GM12873 (cell line): Measurements from ENCODE around the gene LMOD1.

Experiments
- TF ChIP-seq, protein P1 (sequence below): IDR thresholded peaks from 2 replicates; pipeline ENCODE4 v1.5.1; 2012; ENCODE audit warnings: low read depth, mild to moderate bottlenecking, moderate library complexity, low read length, control low read depth; ENCODE audit not compliant: insufficient read depth; ENCODE audit errors: missing control alignments

The LMOD1 gene

DNA sequence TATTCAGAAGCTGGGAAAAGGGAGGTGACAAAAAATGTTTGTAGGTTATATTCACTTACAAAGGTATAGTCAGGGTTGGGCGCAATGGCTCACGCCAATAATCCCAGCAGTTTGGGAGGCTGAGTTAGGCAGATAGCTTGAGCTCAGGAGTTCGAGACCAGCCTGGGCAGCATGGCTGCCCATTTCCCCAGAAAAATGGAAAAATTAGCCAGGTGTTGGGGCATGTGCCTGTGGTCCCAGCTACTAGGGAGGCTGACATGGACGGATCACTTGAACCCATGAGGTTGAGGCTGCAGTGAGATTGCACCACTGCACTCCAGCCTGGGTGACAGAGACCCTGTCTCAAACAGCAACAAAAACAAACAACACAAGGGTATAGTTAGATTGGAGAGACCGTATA lies 12.0 kb upstream of the LMOD1 start:
- TF ChIP-seq, protein P1, sequence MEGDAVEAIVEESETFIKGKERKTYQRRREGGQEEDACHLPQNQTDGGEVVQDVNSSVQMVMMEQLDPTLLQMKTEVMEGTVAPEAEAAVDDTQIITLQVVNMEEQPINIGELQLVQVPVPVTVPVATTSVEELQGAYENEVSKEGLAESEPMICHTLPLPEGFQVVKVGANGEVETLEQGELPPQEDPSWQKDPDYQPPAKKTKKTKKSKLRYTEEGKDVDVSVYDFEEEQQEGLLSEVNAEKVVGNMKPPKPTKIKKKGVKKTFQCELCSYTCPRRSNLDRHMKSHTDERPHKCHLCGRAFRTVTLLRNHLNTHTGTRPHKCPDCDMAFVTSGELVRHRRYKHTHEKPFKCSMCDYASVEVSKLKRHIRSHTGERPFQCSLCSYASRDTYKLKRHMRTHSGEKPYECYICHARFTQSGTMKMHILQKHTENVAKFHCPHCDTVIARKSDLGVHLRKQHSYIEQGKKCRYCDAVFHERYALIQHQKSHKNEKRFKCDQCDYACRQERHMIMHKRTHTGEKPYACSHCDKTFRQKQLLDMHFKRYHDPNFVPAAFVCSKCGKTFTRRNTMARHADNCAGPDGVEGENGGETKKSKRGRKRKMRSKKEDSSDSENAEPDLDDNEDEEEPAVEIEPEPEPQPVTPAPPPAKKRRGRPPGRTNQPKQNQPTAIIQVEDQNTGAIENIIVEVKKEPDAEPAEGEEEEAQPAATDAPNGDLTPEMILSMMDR = no peak

DNA sequence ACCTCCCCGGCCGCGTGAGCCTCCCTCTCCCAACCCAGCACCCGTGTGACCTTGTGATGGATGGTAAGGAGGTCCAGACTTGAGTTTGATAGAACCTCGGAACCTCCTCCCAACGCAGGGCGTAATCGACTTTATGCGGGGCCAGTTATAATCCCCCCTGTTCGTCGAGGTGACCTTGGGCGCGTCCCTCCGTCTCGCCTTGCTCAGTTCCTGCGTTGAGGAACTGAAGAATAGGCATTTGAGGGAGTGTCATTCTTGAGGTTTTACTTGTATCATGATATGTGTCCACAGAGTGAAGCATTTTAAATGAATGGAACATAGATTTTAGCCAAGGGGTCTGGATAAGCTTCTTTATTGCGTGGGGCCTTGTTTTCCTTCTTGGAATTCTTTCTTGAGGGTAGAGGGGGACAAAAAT lies 9.4 kb upstream of the LMOD1 start:
- TF ChIP-seq, protein P1 = no peak

DNA sequence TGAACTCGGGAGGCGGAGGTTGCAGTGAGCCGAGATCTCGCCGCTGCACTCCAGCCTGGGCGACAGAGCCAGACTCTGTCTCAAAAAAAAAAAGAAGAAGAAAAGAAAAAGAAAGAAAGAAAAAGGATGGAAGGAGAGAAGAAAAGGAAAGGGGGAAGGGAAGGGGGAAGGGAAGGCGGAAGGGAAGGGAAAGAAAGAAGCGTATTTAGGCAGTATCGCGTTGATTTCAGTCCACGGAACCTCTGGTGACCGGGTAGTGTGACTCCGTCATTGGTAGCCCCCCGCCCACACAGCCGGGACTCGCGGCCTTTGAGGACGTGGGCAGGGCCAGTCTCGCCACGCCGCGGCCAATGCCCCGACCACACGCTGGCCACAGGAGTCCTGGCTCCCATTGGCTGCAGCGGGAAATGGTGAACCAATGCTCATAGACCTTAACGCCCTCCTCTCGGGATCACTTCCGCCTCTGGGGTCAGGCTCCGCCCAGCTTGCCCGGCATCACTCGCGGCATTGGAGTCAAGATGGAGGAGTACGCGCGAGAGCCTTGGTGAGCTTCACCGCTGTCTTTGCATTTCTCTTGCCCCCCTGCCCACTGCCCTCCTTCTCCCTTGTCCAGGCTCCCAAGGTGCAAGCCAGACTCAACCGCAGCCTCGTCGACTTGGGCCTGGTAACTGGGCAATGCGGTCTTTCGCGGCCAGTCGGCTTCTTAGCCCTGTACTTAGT lies 8.8 kb upstream of the LMOD1 start, which contains the start of gene TIMM17A:
Gene TIMM17A, plus strand, starts transcription at position 495 of the 720 bp plus-strand sequence. Its CDS starts 24 bp downstream, at position 519.
- TF ChIP-seq, protein P1 = no peak

DNA sequence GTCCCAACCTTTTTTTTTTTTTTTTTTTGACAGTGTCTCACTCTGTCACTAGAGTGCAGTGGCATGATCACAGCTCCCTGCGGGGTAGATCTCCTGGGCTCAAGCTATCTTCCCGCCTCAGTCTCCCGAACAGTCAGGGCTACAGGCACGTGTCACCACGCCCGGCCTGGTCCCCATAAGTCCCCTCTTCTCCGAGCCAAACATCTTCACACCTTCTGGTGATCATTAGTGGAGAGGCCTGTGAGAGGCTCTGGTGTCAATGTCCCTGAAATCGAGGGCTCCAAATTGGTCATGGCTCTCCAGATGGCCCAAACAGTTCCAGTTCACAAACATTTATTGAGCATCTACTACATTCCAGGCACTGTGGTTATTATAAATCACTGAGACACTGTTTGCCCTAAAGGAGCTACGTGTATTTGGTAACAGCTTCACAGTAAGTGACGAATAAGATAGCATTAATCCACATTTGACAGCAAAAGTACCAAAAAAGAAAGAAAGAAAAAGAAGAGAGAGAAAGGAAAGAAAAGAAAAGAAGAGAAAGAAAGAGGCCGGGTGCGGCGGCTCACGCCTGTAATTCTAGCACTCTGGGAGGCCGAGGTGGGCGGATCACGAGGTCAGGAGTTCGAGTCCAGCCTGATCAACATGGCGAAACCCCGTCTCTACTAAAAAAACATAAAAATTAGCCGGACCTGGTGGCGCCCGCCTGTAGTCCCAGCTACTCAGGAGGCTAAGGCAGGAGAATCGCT lies 8.1 kb upstream of the LMOD1 start:
- TF ChIP-seq, protein P1 = no peak

DNA sequence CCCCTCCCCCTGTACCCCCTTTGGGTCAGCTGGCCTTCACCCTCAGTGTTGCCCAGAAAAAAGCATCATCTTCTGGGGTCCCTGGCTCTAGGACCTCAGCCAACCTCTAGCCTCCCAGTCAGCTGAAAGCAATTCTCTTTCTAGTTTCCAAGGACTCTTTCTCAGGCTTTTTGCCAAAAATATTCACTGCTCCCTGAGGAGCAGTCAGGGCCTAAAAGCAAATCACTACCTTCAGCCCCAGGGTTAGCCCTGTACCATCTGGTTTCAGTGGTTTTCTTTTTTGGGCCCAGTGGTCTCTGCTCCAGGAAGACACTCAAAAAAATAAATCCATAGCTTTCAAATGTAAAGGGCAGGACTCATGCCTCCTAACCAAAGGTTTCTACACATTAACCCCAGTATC lies 3.1 kb upstream of the LMOD1 start:
- TF ChIP-seq, protein P1 = no peak

DNA sequence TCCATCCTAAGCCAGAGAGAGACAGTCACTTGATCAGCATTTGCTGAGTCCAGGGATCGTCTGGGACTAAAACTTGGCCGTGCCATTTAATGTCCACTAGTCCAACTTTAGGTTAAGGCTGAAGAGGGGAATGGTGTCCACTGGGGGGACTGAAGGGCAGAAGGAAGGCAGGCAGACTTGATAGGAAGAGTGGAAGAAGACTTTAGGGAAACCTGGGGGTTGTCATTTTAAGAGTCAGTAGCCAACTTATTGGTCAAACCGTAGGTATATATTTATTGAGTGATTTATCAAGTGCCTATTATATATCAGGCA lies 1.3 kb upstream of the LMOD1 start:
- TF ChIP-seq, protein P1 = no peak

DNA sequence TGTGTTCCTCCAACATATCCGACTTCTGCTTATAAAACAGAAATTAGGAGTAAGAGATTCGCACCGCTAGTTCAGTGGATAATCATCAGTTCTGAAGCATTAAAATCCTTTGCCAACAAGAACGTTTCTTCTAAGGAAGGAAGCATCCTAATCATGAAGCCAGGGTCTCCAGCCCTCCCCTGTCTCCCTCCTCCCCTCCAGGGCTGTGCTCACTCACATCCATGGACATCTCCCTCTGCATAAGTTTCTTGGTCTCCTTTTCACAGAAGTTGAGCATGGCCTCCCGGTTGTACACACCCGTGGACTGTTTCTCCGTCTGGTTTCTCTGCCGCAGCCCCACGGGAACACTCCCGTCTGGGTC lies 505 bp downstream of the LMOD1 start:
- TF ChIP-seq, protein P1 = no peak
